ENCODE data around the gene AMN1. TPM values are rescaled to one million over a fixed set of nuclear protein-coding genes. Genes with fewer than 3 reads are reported as not detected.
A peak's percentile ranks its signal among the peaks of the same experiment; 100 is the strongest.

The AMN1 gene
- total RNA-seq, 1 experiment from 2014 or later: 15.8 TPM

- TF ChIP-seq CTCF (conservative IDR thresholded peaks at IDR 0.05; ENCODE audit: low read depth, low read length): no peak
- TF ChIP-seq EZH2 (IDR thresholded peaks at IDR 0.05; ENCODE audit: borderline replicate concordance, low read depth, low read length, poor library complexity, severe bottlenecking): no peak
- peaks cover 13% of the 10 kb centered on the region for H3K9me3 ChIP-seq (ENCODE audit: low read depth, low read length, poor library complexity, severe bottlenecking)
- no peak overlapping the region for H3K4me3 ChIP-seq (ENCODE audit: low read depth, low read length, poor library complexity, severe bottlenecking)
- DNase-seq (ENCODE audit: low spot score): no peak
- BruUV-seq (replicated peaks): no TSS peak
- H3K4me1 ChIP-seq (ENCODE audit: insufficient read depth, low read length, poor library complexity, severe bottlenecking): no peaks in the 10 kb centered on the region
- H3K27me3 ChIP-seq (replicated peaks; ENCODE audit: insufficient read depth, low read depth, low read length, poor library complexity): no peaks in the 10 kb centered on the region
- intact Hi-C loops (cut with micrococcal nuclease; ENCODE audit: unreplicated experiment): no loop called here
- ChIA-PET CTCF (no interaction called here), POLR2A (ENCODE audit: low non-redundant PET) (no interaction called here)
- no peak overlapping the region for H3K27ac ChIP-seq (ENCODE audit: low read depth, low read length, poor library complexity, severe bottlenecking)
- no peaks in the 10 kb centered on the region for H3K36me3 ChIP-seq (ENCODE audit: insufficient read depth, low read length, poor library complexity, severe bottlenecking)
Measured at GRCh38 chr12:31663576-31663975, 65.2 kb downstream of the AMN1 start.

GRCh38 chr12:31662176-31662849, 66.5 kb downstream of the AMN1 start:
- no peak overlapping the region for H3K4me3 ChIP-seq (ENCODE audit: low read depth, low read length, poor library complexity, severe bottlenecking)
- no peak for DNase-seq (ENCODE audit: low spot score)
- peaks cover 13% of the 10 kb centered on the region for H3K9me3 ChIP-seq (ENCODE audit: low read depth, low read length, poor library complexity, severe bottlenecking)
- TF ChIP-seq EZH2 (IDR thresholded peaks at IDR 0.05; ENCODE audit: borderline replicate concordance, low read depth, low read length, poor library complexity, severe bottlenecking): no peak
- TF ChIP-seq CTCF (conservative IDR thresholded peaks at IDR 0.05; ENCODE audit: low read depth, low read length): no peak
- BruUV-seq (replicated peaks): no TSS peak
- POLR2A ChIA-PET (ENCODE audit: low non-redundant PET): no interaction called here
- H3K36me3 ChIP-seq (ENCODE audit: insufficient read depth, low read length, poor library complexity, severe bottlenecking): no peaks in the 10 kb centered on the region
- CTCF ChIA-PET: interaction anchor here (0.6 to 1.1 kb wide), 2 partner anchors 9 to 440 kb away, joined by 4 to 7 read pairs; no protein-coding TSS in a partner anchor
- no peaks in the 10 kb centered on the region for H3K4me1 ChIP-seq (ENCODE audit: insufficient read depth, low read length, poor library complexity, severe bottlenecking)
- H3K27me3 ChIP-seq (replicated peaks; ENCODE audit: insufficient read depth, low read depth, low read length, poor library complexity): no peaks in the 10 kb centered on the region
- intact Hi-C loops (cut with micrococcal nuclease; ENCODE audit: unreplicated experiment): no loop called here
- H3K27ac ChIP-seq (ENCODE audit: low read depth, low read length, poor library complexity, severe bottlenecking): no peak overlapping the region

- DNase-seq (ENCODE audit: low spot score): peak; percentile 96
- peaks cover 3% of the 10 kb centered on the region for H3K4me1 ChIP-seq (ENCODE audit: insufficient read depth, low read length, poor library complexity, severe bottlenecking)
- H3K9me3 ChIP-seq (ENCODE audit: low read depth, low read length, poor library complexity, severe bottlenecking): no peaks in the 10 kb centered on the region
- peak within 1 kb of the TSS; percentile 53 for H3K4me3 ChIP-seq (ENCODE audit: low read depth, low read length, poor library complexity, severe bottlenecking)
- H3K36me3 ChIP-seq (ENCODE audit: insufficient read depth, low read length, poor library complexity, severe bottlenecking): no peaks in the 10 kb centered on the region
- intact Hi-C loops (cut with micrococcal nuclease; ENCODE audit: unreplicated experiment): loop anchor here (10.0 kb wide), 1 partner anchor 1015 kb away; the partner anchor contains the start of gene DNM1L
- POLR2A ChIA-PET (ENCODE audit: low non-redundant PET): no interaction called here
- peak within 1 kb of the TSS; percentile 89 for H3K27ac ChIP-seq (ENCODE audit: low read depth, low read length, poor library complexity, severe bottlenecking)
- H3K27me3 ChIP-seq (replicated peaks; ENCODE audit: insufficient read depth, low read depth, low read length, poor library complexity): no peaks in the 10 kb centered on the region
- BruUV-seq (replicated peaks): TSS peak; percentile 94
- TF ChIP-seq CTCF (conservative IDR thresholded peaks at IDR 0.05; ENCODE audit: low read depth, low read length): peak; percentile 44
- no peak for TF ChIP-seq EZH2 (IDR thresholded peaks at IDR 0.05; ENCODE audit: borderline replicate concordance, low read depth, low read length, poor library complexity, severe bottlenecking)
- CTCF ChIA-PET: no interaction called here
Measured at GRCh38 chr12:31659087-31659942, 69.5 kb downstream of the AMN1 start, which contains the start of gene ETFBKMT. Gene ETFBKMT, plus strand, starts transcription at chr12:31659688. Its CDS starts 2,266 bp downstream, at chr12:31661954.

Measured in A673 (cell line).